Neural progenitor cell (in vitro differentiated cells): ENCODE data around the gene PITRM1. TPM values are rescaled to one million over a fixed set of nuclear protein-coding genes. Genes with fewer than 3 reads are reported as not detected.
A peak's percentile ranks its signal among the peaks of the same experiment; 100 is the strongest.

Experiments
- DNase-seq: peaks from one replicate; pipeline ENCODE4 v3.0.0-alpha.2; 2016; ENCODE audit warnings: low spot score
- H2AFZ ChIP-seq: fragments of 200-600 bp; sonication (generic); replicated peaks from 2 replicates; pipeline ENCODE4 v1.6.1; 2016; ENCODE audit warnings: antibody characterized with exemption
- H3F3A ChIP-seq: fragments of 200-600 bp; sonication (generic); 2 replicates; pipeline ENCODE4 v1.6.1; 2016; ENCODE audit warnings: antibody characterized with exemption, low read depth
- H3K27ac ChIP-seq: fragments of 200-600 bp; sonication (generic); 2 replicates; pipeline ENCODE4 v1.5.1; 2016; ENCODE audit warnings: mild to moderate bottlenecking
- H3K27me3 ChIP-seq: fragments of 200-600 bp; sonication (generic); 2 replicates; pipeline ENCODE4 v1.6.1; 2016; ENCODE audit warnings: mild to moderate bottlenecking, moderate library complexity
- H3K36me3 ChIP-seq: fragments of 200-600 bp; sonication (generic); 2 replicates; pipeline ENCODE4 v1.5.1; 2016
- H3K4me1 ChIP-seq: fragments of 200-600 bp; sonication (generic); 2 replicates; pipeline ENCODE4 v1.6.1; 2016; ENCODE audit warnings: mixed run types
- H3K4me2 ChIP-seq: fragments of 200-600 bp; sonication (generic); 2 replicates; pipeline ENCODE4 v1.6.1; 2016
- H3K4me3 ChIP-seq: fragments of 200-600 bp; sonication (generic); 2 replicates; pipeline ENCODE4 v1.5.1; 2016
- H3K79me2 ChIP-seq: fragments of 200-600 bp; sonication (generic); 2 replicates; pipeline ENCODE4 v1.6.1; 2016; ENCODE audit warnings: low read depth
- H3K9ac ChIP-seq: fragments of 200-600 bp; sonication (generic); 2 replicates; pipeline ENCODE4 v1.6.1; 2016
- H3K9me3 ChIP-seq: fragments of 200-600 bp; sonication (generic); 2 replicates; pipeline ENCODE4 v1.5.1; 2016; ENCODE audit warnings: low read depth
- H4K20me1 ChIP-seq: fragments of 200-600 bp; sonication (generic); 2 replicates; pipeline ENCODE4 v1.6.1; 2016; ENCODE audit warnings: low read depth
- H3K27ac Mint-ChIP-seq: 3 replicates; pipeline ENCODE4 v1.8.0; 2021; ENCODE audit warnings: mixed read lengths
- H3K27me3 Mint-ChIP-seq: 2 replicates; pipeline ENCODE4 v1.8.0; 2022; ENCODE audit warnings: low read depth, mild to moderate bottlenecking, inconsistent platforms, moderate library complexity, mixed read lengths; ENCODE audit not compliant: insufficient read depth
- H3K36me3 Mint-ChIP-seq: 3 replicates; pipeline ENCODE4 v1.8.0; 2021; ENCODE audit warnings: mixed read lengths
- H3K4me1 Mint-ChIP-seq: 3 replicates; pipeline ENCODE4 v1.8.0; 2021; ENCODE audit warnings: mixed read lengths
- H3K4me3 Mint-ChIP-seq: 3 replicates; pipeline ENCODE4 v1.8.0; 2021; ENCODE audit warnings: mild to moderate bottlenecking, moderate library complexity, mixed read lengths
- H3K9me3 Mint-ChIP-seq: 3 replicates; pipeline ENCODE4 v1.8.0; 2020; ENCODE audit warnings: mixed read lengths
- CTCF ChIP-seq: fragments of 200-600 bp; sonication (generic); IDR thresholded peaks from 2 replicates; pipeline ENCODE4 v1.5.1; 2017; ENCODE audit warnings: antibody characterized with exemption, mild to moderate bottlenecking
- EZH2 ChIP-seq: fragments of 200-600 bp; sonication (generic); IDR thresholded peaks from 2 replicates; pipeline ENCODE4 v1.6.1; 2017; ENCODE audit warnings: antibody characterized with exemption, mild to moderate bottlenecking, moderate library complexity
- EZH2phosphoT487 ChIP-seq: fragments of 200-600 bp; sonication (generic); IDR thresholded peaks from 2 replicates; pipeline ENCODE4 v1.6.1; 2017; ENCODE audit warnings: antibody characterized with exemption
- total RNA-seq: library from RNA; depleted of rRNA; stranded (reverse); fragments of >200 nt; gene quantifications from 2 replicates; pipeline ENCODE4 v1.2.3, GENCODE V29; 2015; ENCODE audit warnings: low replicate concordance

Gene PITRM1
- total RNA-seq, 1 donor from 2014 or later = 38.0 TPM

DNA sequence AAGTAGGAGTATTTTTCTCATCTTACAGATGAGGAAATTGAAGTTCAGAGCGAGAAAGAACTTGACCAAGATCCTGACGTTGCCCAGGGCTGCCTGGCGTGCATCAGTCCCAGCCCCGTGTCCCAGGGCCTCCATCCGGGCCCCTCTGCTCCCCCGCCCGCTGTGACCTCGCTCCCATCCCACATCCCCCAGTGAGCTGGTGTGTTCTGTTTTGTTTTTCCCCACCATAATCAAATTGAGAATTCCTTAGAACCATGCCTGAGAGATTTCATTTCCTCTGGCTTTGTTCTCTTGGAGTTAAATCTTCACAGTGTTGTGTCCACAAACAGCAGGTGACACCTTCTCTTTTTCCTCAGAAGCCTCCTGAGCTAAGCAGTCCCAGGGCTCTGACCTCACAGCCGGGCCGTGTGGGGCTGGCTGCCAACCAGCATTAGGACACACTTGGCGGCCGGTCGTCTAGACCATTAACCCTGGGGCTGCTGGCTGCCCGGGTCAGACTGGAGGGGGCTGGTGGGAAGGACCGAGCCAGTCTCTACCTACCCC lies 60.9 kb downstream of the PITRM1 start:
- H3K4me3 ChIP-seq = no peak overlapping the region
- H3K79me2 ChIP-seq = no peaks in the 10 kb centered on the region
- H3K36me3 Mint-ChIP-seq = peaks cover 13% of the 10 kb centered on the region
- H3K4me1 ChIP-seq = no peaks in the 10 kb centered on the region
- H3K9me3 Mint-ChIP-seq = no peaks in the 10 kb centered on the region
- no peak overlapping the region for H2AFZ ChIP-seq
- peaks cover 3% of the 10 kb centered on the region for H3F3A ChIP-seq
- H3K9ac ChIP-seq = no peak overlapping the region
- H4K20me1 ChIP-seq = no peaks in the 10 kb centered on the region
- TF ChIP-seq CTCF (no peak), EZH2 (no peak), EZH2phosphoT487 (no peak)
- H3K27me3 ChIP-seq = no peaks in the 10 kb centered on the region
- H3K27me3 Mint-ChIP-seq = peaks cover 10% of the 10 kb centered on the region
- H3K4me1 Mint-ChIP-seq = peaks cover 27% of the 10 kb centered on the region
- no peak overlapping the region for H3K4me2 ChIP-seq
- H3K36me3 ChIP-seq = no peaks in the 10 kb centered on the region
- no peaks in the 10 kb centered on the region for H3K9me3 ChIP-seq
- peak overlapping the region; percentile 10 for H3K27ac Mint-ChIP-seq
- H3K4me3 Mint-ChIP-seq = peak overlapping the region; percentile 1
- no peak for DNase-seq
- no peak overlapping the region for H3K27ac ChIP-seq

GRCh38 chr10:3110782-3111620 lies 61.6 kb downstream of the PITRM1 start:
- Histone ChIP-seq H4K20me1 (no peaks in the 10 kb centered on the region), H2AFZ (no peak overlapping the region), H3K4me2 (no peak overlapping the region), H3K36me3 (no peaks in the 10 kb centered on the region), H3F3A (peaks cover 3% of the 10 kb centered on the region), H3K9me3 (no peaks in the 10 kb centered on the region), H3K4me1 (no peaks in the 10 kb centered on the region), H3K4me3 (no peak overlapping the region), H3K27me3 (no peaks in the 10 kb centered on the region), H3K79me2 (no peaks in the 10 kb centered on the region), H3K9ac (no peak overlapping the region), H3K27ac (no peak overlapping the region)
- Mint-ChIP-seq H3K4me1 (peaks cover 27% of the 10 kb centered on the region), H3K27me3 (peaks cover 10% of the 10 kb centered on the region), H3K4me3 (peak overlapping the region; percentile 1), H3K9me3 (no peaks in the 10 kb centered on the region), H3K36me3 (peaks cover 11% of the 10 kb centered on the region), H3K27ac (peak overlapping the region; percentile 10)
- no peak for TF ChIP-seq EZH2phosphoT487
- no peak for TF ChIP-seq EZH2
- TF ChIP-seq CTCF = no peak
- no peak for DNase-seq

DNA sequence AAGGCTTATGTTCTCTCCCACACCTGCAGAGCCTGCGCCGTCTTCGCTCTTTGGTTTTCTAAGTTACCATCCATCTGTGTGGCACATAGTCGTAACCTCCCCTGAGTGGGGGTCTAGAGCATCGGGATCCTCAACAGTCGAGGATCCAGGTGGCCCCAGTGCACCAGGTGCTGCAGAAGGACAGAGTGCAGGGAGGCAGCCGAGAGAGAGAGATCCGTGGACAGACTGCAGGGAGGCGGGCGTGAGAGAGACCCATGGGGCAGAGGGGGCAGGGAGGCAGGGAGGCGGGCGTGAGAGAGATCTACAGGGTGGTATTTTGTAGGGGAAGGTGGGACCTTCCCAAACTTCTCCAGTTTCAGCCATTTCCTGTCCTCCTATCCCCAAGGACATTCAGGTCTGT lies 62.9 kb downstream of the PITRM1 start:
- H3K4me1 Mint-ChIP-seq = peaks cover 27% of the 10 kb centered on the region
- H3F3A ChIP-seq = peaks cover 3% of the 10 kb centered on the region
- H3K36me3 ChIP-seq = no peaks in the 10 kb centered on the region
- H3K27me3 ChIP-seq = no peaks in the 10 kb centered on the region
- no peak overlapping the region for H3K4me3 ChIP-seq
- H2AFZ ChIP-seq = no peak overlapping the region
- no peak overlapping the region for H3K4me2 ChIP-seq
- H3K27ac Mint-ChIP-seq = peak overlapping the region; percentile 36
- TF ChIP-seq EZH2 (no peak), CTCF (no peak), EZH2phosphoT487 (no peak)
- H3K27me3 Mint-ChIP-seq = peaks cover 10% of the 10 kb centered on the region
- H3K9me3 ChIP-seq = no peaks in the 10 kb centered on the region
- no peaks in the 10 kb centered on the region for H3K79me2 ChIP-seq
- DNase-seq = no peak
- H3K27ac ChIP-seq = no peak overlapping the region
- no peaks in the 10 kb centered on the region for H3K4me1 ChIP-seq
- no peak overlapping the region for H3K9ac ChIP-seq
- H3K36me3 Mint-ChIP-seq = peaks cover 11% of the 10 kb centered on the region
- no peaks in the 10 kb centered on the region for H3K9me3 Mint-ChIP-seq
- H3K4me3 Mint-ChIP-seq = no peak overlapping the region
- H4K20me1 ChIP-seq = no peaks in the 10 kb centered on the region
